NCI-H2196 treated with DMSO at 0.1 percent for 48 hours (cell line): ENCODE measurements around the gene AP2A2.

Experiments
- DNase-seq: peaks from one replicate; lab custom pipeline; 2025; ENCODE audit not compliant: unreplicated experiment; lab: John Stamatoyannopoulos, UW

AP2A2 gene

GRCh38 chr11:898540-899190 lies 27.0 kb upstream of the AP2A2 start:
- DNase-seq = no peak

DNA sequence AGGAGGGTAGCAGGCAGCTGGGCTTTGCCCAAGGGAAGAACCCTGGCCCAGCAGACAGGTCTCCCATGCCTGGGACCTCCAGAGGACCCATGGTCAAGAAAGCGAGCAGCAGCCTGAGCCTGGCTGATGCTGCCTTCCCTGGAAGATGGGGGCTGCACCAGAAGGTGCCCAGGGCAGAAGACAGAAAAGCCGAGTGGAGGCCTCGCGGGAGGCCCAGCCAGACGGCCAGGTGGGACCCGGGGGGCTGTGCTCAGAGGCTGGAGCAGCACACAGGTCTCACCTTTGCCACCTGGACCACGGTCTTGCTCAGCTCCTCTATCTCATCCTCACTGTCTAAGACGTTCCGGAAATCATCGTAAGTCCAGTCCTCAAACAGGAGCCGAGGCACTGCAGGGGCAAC lies 25.9 kb upstream of the AP2A2 start:
- no peak for DNase-seq

- DNase-seq = no peak
Measured at GRCh38 chr11:900545-900944, 25.1 kb upstream of the AP2A2 start.

DNA sequence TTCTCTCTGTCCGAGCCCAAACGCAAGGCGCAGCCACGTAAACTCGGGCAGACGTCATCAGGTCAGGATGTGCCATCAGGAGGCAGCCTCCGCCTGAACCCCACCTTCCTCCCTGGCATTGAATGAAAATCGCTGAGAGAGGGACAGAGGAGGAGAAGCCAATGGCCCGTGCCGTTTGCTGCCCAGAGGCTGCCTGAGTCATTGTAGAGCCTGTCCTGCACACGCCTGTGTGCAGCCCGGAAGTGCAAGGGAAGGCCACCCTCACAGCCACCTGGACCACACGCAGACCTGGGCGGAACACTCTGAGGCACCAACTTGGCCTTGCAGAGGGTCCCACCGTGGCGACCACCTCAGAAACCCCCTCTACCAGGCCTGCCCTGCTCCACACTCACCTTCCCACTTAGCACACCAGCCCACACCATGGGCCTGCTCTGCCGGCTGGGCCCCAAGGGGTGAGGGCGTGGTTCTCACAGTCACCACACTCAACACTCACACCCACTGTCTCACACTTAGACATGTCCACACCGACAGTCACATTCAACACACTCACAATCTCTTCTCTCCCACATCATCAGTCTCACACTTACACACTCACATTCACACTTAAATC lies 24.1 kb upstream of the AP2A2 start:
- no peak for DNase-seq

DNA sequence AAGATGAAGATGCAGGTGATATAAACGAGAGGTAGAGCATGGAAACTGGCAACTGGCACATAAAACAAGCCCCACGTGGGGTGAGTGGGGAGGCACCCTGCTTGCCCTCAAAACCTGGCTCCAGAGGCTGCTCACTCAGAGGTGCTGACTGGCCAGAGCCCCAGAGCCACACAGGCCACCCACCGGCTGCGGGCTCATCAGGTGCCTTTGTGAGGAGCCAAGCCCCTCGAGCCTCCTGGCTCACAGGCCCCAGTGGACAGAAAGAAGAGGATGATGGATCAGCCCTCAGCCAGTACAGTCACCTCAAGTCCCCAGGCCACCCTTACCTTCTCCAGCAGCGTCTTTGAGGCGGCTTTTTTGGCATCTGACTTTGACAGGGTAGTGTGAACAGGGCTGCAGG lies 21.3 kb upstream of the AP2A2 start:
- no peak for DNase-seq

DNA sequence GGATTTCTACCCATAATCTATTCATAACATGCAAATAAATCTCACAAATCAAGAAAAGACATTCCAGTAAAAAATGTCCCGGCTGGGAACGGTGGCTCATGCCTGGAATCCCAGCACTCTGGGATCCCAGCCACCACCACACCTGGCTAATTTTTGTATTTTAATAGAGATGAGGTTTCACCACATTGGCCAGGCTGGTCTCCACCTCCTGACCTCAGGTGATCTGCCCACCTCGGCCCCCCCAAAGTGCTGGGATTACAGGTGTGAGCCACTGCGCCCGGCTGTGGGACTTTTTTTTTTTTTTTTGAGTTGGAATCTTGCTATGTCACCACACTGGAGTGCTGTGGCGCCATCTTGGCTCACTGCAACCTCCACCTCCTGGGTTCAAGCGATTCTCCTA lies 19.7 kb upstream of the AP2A2 start:
- no peak for DNase-seq

DNA sequence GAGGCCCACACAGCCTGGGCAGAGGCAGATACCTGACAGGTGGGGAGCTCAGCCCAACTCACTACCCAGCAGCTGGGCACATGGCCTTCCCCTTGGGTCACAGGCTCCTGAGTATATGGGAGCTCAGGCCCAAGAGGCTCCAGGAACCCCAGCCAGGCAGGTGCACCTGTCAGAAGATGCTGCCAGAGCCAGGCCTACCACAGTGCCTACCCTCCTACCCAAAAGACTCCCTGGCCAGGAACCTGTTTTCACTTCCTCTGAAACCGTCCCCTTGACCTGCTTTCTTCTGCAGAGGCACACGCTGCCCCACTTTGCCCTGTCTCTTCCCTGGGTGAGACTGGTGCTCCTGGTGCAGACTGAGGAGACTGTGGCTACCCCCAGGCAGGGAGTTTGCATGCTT lies 18.0 kb upstream of the AP2A2 start:
- no peak for DNase-seq

DNA sequence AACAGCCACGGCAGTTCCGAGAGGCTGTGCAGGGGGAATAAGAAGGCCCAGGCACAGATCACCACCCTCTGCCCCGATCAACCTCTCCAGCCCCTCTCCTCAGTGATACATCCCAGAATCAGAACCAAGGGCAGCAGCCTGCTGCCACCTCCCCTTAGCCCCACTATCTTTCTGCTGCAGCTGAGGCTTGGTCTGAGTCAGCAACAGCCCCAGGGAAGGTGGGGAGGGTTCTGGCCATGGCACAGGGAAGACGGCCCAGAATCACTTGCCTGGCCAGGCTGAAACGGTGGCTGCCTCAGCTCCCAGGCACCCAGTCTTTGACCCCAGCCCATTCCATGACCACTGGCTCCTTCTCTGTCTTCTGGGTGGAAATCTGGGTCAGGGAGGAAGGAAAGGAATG lies 17.4 kb upstream of the AP2A2 start:
- DNase-seq = no peak

- DNase-seq = no peak
Measured at GRCh38 chr11:909406-909805, 16.3 kb upstream of the AP2A2 start.

- DNase-seq = no peak
Measured at GRCh38 chr11:910044-910588, 15.6 kb upstream of the AP2A2 start.

GRCh38 chr11:910589-911030 lies 15.1 kb upstream of the AP2A2 start, which contains the start of gene CHID1:
Gene CHID1 (minus strand): TSS chr11:910810. CDS start chr11:904816, 5,994 bp downstream.
- DNase-seq = peak; percentile 70

- no peak for DNase-seq
Measured at GRCh38 chr11:911031-911889, 14.4 kb upstream of the AP2A2 start.

DNA sequence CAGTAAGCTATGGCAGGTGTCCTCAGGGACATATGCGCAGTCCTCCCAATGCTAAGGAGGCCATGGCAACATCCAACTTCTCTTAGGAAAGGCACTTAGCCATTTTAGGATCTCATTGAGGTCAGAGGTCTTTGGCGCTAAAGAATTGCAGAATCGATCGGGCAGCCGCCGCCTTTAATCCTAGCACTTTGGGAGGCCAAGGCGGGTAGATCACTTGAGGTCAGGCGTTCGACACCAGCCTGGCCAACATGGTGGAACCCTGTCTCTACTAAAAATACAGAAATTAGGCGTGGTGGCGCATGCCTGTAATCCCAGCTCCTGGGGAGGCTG lies 13.8 kb upstream of the AP2A2 start:
- DNase-seq = no peak

- no peak for DNase-seq
Measured at GRCh38 chr11:912266-912665, 13.4 kb upstream of the AP2A2 start.

DNA sequence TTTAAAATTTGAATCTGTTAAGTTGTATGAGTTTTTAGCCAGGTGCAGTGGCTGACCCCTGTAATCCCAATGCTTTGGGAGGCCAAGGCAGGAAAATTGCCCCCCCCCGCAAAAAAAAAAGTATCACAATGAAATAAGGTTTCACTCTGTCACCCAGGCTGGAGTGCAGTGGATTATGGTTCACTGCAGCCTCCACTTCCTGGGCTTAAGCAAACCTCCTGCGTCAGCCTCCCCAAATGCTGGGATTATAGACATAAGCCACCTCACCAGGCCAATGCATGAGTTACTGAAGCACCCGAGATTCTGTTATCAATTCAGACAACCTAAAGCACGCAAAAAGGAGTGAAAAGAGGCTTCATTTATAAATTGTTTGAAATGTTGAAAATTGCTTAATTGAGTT lies 12.6 kb upstream of the AP2A2 start:
- DNase-seq = no peak

DNA sequence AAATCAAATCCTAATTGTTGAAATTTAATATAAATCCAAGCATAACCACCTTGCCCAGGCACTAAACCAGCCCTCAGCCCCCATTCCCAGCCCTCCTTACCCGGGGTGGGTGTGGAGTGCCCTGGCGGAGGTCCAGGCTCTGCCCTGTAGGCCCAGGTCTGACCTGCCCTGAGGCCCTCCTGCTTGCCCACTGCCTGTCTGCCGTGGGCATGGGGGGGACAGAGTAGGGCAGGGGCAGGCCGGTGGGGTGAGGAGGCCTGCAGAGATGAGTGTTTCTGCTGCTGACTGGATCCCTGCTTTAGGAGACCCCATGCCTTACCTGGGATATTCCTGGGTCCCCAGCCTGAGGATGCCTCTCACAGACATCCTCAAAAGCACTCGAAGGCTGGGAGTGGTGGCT lies 11.5 kb upstream of the AP2A2 start:
- DNase-seq = no peak

- DNase-seq = no peak
Measured at GRCh38 chr11:914747-915501, 10.7 kb upstream of the AP2A2 start.

DNA sequence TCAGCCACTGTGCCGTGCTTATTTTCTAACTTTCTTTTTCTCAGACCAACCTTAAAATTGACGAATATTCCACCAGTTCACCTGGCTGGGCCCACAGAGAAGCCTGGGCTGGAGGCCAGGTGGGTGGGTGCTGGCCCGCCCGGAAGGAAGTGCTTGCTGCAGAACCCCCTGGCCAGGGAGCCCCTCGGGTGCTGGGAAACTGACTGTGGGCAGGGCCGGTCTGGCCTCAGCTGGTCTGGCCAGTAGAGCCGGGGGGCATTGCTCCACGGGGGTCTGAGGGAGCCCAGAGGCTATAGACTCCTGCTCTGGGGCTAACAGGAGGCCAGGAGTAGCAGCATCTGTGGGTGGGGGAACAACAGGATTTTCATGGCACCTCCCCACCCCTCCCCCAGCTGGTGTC lies 8.2 kb upstream of the AP2A2 start:
- no peak for DNase-seq

DNA sequence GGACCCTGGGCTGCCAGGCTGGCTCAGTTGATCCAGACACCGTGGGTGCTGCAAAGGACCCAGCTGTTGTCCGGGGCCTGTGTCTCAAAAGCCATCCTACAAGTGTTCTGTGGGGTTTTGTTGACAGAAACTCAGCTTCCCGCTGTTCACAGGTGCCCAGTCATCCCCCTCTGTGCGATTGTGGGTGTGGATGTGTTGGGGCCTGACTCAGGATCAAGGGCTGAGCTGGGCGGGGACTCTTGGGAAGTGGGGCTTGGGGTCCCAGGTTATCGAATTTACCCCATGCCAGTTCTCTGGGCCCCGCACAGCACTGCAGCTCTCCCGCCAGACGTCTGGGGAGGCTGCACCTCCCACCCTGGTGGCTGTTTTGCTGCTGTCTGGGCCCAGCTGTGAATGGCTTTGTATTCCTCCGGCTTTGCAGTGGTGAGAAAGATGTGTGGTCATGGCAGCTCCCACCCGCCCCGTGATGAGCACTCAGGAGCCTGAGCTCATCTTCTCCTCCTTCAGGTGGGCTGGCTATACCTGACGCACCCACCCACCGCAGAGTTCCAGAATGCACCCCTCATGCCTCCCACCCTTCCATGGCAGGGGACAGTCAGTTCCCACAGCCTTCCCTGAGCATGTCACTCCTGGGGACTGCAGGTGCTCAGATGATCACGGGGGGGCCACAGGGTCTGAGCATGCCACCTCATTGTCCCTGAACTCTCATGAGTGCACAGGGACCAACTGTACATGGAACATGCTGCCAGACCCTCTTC lies 3.6 kb upstream of the AP2A2 start:
- no peak for DNase-seq

DNA sequence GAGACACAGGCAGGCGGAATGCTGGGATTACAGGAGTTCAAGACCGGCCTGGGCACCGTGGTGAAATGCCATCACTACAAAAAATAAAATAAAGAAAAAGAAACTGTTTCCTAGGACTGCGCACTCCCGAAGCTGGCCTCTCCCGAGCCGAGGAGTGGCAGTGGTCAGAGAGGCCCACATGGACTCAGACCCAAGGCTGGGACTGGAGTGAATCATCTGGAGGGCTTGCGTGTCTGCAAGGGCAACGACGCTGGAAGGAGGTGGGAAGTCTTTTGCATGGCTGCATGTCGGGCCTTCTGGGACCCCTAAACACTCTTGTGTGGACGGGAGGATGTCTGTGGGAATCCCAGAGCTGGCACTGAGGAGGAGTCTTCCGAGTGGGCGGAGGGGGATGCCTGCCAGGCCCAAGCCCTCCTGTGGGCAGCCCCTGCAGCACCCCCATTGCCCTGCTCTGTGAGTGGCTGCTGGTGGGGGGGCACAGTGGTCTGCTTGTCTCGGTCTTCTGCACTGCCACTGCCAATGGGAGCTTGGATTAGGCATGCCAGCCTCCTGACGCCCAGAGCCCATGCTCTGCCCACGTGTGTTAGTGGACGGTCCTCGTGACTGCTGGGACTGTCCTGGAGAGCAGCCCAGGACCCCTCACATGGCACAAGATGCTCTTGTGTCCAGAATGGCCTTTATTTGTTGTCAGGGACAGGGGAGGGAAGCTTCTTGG lies 1.8 kb upstream of the AP2A2 start:
- DNase-seq = no peak
